GM12872 (cell line): ENCODE measurements around the gene FMO4.

Experiments
- CTCF ChIP-seq: IDR thresholded peaks from 3 replicates; pipeline ENCODE4 v1.5.1; 2011; ENCODE audit warnings: low read depth, mild to moderate bottlenecking, low read length, moderate library complexity; ENCODE audit not compliant: insufficient read depth

Gene FMO4

GRCh38 chr1:171279678-171280077 lies 34.3 kb upstream of the FMO4 start:
- TF ChIP-seq CTCF, result no peak

GRCh38 chr1:171280599-171280998 lies 33.4 kb upstream of the FMO4 start:
- no peak for TF ChIP-seq CTCF

- no peak for TF ChIP-seq CTCF
Observed at GRCh38 chr1:171286032-171286705, 27.8 kb upstream of the FMO4 start.

GRCh38 chr1:171290621-171291020 lies 23.4 kb upstream of the FMO4 start:
- no peak for TF ChIP-seq CTCF

GRCh38 chr1:171292799-171293198 lies 21.2 kb upstream of the FMO4 start:
- no peak for TF ChIP-seq CTCF

GRCh38 chr1:171295821-171296220 lies 18.2 kb upstream of the FMO4 start:
- TF ChIP-seq CTCF, result no peak

GRCh38 chr1:171296897-171297296 lies 17.1 kb upstream of the FMO4 start:
- TF ChIP-seq CTCF, result no peak

GRCh38 chr1:171298696-171299095 lies 15.3 kb upstream of the FMO4 start:
- no peak for TF ChIP-seq CTCF
